GM21528 (cell line): Measurements from ENCODE around the gene RAC3.

Experiments
- ATAC-seq: cut with Tn5 transposase; IDR thresholded peaks from one replicate; pipeline ENCODE4 v1.9.1; 2021; ENCODE audit warnings: mild to moderate bottlenecking, moderate library complexity; ENCODE audit not compliant: unreplicated experiment, low FRiP score

The RAC3 gene

GRCh38 chr17:82031303-82031884 is at the start of gene RAC3:
TSS of gene RAC3 (plus strand) at chr17:82031678. CDS start at chr17:82031762, 84 bp downstream.
- no peak for ATAC-seq

GRCh38 chr17:81983011-81983638 is 48.4 kb upstream of the RAC3 start:
- no peak for ATAC-seq

GRCh38 chr17:81983639-81984373 is 47.7 kb upstream of the RAC3 start:
- ATAC-seq: no peak

- no peak for ATAC-seq
These were observed 46.6 kb upstream of the RAC3 start for GRCh38 chr17:81984773-81985410.

GRCh38 chr17:81986606-81987005 is 44.9 kb upstream of the RAC3 start:
- no peak for ATAC-seq

- ATAC-seq: no peak
These were observed 44.2 kb upstream of the RAC3 start for GRCh38 chr17:81987161-81987770.

GRCh38 chr17:81990836-81991683 is 40.4 kb upstream of the RAC3 start:
- no peak for ATAC-seq

GRCh38 chr17:81991684-81992305 is 39.7 kb upstream of the RAC3 start:
- ATAC-seq: no peak

DNA sequence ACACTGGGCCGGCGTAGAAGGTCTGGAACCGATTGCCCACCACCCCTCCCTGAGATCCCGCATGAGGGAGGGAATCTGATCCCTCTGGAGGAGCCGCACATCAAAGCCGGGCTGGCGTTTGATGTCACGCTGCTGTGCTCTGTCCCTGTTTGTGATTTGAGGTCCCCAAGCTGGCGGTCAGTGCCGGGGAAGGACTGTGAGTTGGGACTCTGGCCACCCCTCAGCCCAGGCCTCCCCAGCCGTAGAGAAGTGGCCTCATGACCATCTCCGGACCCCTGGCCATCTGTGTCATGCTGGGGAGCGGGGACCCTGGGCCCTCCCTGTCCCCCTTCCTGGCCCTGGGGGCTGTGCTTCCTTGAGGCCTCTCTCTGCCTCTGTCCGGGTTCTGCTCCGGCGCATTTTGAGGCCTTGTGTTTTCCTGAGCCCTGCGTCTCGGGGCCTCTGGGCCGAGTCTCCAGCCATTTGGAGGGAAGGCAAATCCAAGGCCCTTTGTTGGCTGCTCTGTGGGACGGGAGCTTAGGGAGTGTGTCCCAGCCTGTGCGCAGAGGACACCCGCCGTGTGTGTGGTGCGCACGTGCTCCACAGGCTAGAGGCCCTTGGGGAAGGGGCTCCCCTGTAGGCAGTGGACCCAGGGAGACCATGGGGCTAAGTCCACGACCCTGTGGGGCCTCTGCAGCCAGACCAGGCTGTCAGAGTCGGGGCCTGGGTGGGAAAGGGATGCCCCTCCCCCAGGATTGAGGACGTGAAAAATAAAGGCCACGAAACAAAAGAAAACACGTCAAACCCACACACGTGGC is 39.0 kb upstream of the RAC3 start:
- ATAC-seq: no peak

DNA sequence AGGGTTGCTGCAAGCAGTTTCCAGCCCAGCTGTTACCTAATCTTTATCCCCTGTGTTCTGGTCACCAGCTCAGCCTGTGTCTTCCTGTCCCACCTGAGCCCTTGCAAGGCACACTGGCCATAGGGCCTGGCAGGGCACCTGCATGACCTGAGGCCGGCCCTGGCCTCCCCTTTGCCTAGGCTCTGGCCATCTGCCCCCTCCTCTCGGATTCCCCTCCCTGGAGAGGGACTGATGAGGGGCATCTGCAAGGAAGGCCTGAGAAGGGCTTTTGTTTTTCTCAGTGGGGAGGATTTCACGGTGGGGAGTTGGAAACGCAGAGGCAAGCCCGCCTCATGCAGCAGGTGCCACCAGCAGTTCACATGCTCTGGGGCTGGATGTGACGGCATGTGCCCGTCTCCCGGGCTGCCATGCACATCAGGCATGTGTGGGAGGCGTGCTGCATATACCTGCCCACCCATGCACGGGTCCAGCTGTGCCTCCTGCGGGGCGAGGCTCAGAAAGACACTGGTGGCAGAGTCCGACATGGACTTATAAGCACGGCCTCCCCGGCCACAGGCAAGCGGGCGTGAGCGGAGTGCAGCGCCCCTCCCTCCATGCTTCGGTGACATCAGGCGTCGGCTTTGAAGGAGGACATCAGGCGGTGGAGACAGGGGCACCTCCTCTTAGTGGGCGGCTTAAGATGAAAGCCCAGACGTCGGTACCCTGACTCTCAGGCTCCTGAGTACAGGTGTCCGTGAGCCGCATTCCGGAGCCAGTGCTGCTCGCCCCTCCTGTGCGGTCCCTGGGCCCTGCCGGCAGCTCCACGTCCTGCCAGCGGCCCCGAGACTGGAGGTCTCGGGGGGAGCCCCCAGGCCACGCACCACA is 37.5 kb upstream of the RAC3 start:
- no peak for ATAC-seq

- no peak for ATAC-seq
These were observed 36.6 kb upstream of the RAC3 start for GRCh38 chr17:81994593-81995462.

DNA sequence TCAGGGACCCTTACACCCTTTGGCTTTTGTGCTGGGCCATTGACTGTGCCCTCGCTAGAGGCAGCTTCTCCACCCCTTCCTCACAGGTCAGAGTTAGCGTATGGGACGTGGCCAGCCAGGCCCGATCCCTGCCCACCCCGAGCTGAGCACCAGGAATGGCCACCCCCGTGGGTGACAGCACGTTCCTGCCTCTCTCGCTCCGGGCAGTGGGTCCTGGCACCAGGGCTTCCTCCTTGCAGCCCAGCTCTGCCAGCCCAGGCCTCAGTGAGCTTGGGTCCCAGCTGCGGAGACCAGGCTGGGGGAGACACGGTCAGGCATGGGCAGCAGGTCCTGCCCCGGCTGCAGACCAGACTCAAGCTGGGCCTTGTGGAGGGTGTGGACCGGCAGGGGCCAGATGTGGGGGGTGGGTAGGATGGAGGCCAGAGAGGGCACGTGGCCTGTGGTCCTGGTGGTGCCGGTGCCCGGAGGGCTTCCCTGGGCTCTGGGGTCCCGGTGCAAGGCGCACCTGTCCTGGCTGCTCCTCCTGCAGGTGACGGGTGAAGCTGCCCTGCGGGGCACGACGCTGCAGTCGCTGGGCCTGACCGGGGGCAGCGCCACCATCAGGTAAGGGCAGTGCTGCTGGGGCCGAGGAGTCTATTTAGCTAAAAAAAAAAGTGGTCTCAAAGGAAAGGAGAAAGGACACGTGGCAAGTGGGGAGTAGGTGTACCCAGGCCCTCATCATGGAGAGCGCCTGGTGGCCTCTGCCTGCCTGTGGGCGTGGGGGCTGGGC is 35.8 kb upstream of the RAC3 start:
- no peak for ATAC-seq

DNA sequence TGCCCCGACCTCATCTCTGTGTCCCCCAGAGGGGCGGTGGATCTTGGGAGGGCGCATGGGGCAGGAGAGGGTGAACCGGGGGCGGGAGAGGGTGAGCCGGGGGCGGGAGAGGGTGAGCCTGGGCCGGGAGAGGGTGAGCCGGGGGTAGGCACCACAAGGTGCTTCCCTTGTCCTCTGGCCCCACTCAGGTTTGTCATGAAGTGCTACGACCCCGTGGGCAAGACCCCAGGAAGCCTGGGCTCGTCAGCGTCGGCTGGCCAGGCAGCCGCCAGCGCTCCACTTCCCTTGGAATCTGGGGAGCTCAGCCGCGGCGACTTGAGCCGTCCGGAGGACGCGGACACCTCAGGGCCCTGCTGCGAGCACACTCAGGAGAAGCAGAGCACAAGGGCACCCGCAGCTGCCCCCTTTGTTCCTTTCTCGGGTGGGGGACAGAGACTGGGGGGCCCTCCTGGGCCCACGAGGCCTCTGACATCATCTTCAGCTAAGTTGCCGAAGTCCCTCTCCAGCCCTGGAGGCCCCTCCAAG is 35.2 kb upstream of the RAC3 start:
- no peak for ATAC-seq

- no peak for ATAC-seq
These were observed 34.6 kb upstream of the RAC3 start for GRCh38 chr17:81996757-81997441.

GRCh38 chr17:81998212-81998611 is 33.3 kb upstream of the RAC3 start:
- no peak for ATAC-seq
